GM12872 (cell line): ENCODE results near the gene ANKRD45.

Experiments used
- TF ChIP-seq, protein P1 (sequence below): IDR thresholded peaks from 3 replicates; pipeline ENCODE4 v1.5.1; 2011; ENCODE audit warnings: low read depth, mild to moderate bottlenecking, low read length, moderate library complexity; ENCODE audit not compliant: insufficient read depth

Gene ANKRD45

DNA sequence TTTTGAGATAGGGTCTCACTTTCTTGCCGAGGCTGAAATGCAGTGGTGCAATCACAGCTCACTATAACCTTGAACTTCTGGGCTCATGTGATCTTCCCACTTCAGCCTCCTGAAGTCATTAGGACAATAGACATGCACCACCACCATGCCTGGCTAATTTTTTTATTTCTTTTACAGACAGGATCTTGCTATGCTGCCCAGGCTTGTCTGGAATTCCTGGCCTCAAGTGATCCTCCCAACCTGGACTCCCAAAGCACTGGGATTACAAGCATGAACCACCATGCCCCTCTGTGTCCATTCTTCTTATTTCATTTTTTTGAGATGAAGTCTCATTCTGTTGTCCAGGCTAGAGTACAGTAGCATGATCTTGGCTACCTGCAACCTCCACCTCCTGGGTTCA, 33.1 kb upstream of the ANKRD45 start:
- TF ChIP-seq, protein P1, sequence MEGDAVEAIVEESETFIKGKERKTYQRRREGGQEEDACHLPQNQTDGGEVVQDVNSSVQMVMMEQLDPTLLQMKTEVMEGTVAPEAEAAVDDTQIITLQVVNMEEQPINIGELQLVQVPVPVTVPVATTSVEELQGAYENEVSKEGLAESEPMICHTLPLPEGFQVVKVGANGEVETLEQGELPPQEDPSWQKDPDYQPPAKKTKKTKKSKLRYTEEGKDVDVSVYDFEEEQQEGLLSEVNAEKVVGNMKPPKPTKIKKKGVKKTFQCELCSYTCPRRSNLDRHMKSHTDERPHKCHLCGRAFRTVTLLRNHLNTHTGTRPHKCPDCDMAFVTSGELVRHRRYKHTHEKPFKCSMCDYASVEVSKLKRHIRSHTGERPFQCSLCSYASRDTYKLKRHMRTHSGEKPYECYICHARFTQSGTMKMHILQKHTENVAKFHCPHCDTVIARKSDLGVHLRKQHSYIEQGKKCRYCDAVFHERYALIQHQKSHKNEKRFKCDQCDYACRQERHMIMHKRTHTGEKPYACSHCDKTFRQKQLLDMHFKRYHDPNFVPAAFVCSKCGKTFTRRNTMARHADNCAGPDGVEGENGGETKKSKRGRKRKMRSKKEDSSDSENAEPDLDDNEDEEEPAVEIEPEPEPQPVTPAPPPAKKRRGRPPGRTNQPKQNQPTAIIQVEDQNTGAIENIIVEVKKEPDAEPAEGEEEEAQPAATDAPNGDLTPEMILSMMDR = no peak

DNA sequence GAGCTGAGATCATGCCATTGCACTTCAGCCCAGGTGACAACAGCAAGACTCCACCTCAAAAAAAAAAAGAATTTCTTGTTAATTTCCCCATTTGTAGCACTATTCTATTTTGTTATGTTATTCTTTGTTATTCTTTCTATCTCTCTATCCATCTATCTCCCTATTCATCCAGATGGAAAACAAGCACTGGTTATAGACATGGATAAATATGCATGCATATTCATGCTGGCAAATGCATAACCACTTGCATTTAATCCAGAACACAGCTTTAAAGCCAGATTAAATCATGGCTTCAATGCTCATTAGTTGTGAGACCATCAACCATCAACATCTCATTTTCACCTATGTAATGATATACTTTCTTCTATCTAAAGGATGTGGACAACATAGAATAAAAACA, 23.6 kb upstream of the ANKRD45 start:
- TF ChIP-seq, protein P1 = no peak

DNA sequence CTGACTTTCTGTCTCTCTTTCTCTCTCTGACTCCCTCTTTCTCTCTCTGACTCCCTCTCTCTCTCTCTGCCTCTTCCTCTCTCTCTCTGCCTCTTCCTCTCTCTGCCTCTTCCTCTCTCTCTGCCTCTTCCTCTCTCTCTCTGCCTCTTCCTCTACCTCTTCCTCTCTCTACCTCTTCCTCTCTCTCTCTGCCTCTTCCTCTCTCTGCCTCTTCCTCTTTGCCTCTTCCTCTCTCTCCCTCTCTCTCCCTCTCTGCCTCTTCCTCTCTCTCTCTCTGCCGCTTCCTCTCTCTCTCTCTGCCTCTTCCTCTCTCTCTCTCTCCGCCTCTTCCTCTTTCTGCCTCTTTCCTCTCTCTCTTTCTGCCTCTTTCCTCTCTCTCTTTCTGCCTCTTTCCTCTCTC, 18.6 kb upstream of the ANKRD45 start:
- TF ChIP-seq, protein P1 = no peak

DNA sequence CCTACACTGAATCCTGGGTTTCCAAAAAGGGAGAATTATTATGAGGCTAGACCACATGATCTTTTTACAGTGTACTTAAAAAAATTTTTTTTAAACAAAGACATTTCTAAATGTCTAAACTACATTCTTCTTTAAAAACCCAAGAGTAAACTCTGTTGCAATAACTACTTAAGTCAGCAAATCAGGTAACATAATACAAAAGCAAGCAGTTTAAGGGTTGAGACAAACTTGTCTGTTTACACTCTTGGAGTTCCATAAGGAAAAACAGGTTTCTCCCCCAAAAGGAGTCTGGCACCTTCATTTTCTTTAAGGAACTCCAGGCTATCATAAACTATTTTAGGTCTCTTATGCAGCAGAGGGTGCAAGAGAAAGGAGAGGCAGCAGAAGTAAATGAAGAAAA, 12.5 kb upstream of the ANKRD45 start:
- TF ChIP-seq, protein P1 = no peak

DNA sequence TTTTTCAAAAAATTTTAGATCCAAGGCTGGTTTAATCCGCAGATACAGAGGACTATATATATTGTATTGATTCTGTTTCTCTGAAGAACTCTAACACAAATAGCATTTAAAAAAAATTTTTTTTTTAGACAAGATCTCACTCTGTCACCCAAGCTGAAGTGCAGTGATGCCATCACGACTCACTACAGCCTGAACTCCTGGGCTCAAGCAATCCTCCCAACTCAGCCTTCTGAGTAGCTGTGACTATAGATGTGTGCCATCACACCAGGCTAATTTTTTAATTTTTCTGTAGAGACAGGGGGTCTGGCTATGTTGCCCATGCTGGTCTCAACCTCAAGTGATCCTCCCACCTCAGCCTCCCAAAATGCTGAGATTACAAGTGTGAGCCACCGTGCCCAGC, 3.0 kb downstream of the ANKRD45 start:
- TF ChIP-seq, protein P1 = no peak

DNA sequence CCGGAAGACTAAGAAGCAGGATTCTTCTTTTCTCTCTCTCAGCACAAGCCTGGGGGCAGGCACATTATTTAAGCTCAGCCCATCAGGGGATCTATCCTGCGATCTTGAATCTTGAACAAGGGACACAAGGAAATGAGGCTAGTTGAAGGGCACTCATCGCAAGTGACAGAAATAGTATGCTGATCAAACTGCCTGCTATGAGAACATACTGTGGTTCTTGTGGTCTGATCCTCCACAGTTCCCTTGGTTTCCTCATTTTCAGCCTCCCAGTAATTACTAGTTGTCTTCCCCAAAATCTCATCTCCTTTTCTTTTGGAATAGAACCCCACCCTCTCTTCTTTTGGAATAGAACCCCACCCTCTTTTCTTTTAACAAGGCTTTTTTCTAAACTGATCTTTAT, 6.5 kb downstream of the ANKRD45 start:
- TF ChIP-seq, protein P1 = no peak

DNA sequence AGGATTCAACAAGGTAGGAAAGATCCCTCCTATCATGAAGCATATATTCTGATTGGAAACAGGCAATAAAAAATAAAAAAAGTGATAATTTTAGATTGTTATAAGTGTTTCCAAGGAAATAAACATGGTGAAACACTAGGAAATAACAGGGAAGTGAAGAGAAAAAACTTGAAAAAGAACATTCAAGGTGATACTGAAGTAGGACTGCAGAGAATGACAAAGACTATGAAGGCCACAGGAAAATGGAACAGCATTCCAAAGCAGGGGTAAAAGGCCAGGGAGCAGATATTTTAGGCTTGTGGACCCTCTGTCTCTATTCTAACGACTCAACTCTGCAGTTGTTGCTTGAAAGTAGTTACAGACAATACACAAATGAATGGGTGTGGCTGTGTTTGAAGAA, 7.9 kb downstream of the ANKRD45 start:
- TF ChIP-seq, protein P1 = no peak

DNA sequence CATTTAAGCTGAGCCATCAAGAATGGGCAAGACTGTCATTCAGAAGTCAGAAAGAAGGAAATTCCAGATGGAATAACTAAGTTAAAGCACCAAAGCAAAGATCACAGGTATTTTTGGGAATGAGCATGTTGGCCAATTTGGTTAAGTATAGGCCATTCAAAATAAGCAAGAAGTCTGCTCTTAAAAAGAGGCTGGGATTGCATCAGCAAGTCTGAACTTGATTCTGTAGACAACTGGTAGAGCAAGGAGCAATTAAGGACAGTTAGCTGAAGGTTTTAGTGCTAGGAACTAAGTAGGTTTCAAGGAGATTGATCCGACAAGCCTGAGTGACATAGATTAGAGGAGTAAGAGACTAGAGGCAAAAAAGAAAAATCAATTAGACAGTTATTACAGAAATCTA, 8.4 kb downstream of the ANKRD45 start:
- TF ChIP-seq, protein P1 = no peak
